Central memory CD8-positive, alpha-beta T cell (primary cell): Measurements from ENCODE around the gene PPFIA2.

Experiments used
- ATAC-seq: fragments of 150-1000 bp; cut with Tn5 transposase; replicated peaks from 2 replicates; pipeline ENCODE4 v1.10.0; 2022; ENCODE audit warnings: mild to moderate bottlenecking, moderate FRiP score, moderate number of reproducible peaks; ENCODE audit not compliant: poor library complexity, severe bottlenecking; ENCODE audit errors: extremely low read depth
- DNase-seq, 2 donors: peaks; one replicate each; pipeline ENCODE4 v3.0.0; 2021; ENCODE audit warnings: low spot score in 2 of 2
- H3K27ac Mint-ChIP-seq: one replicate; pipeline ENCODE4 v1.8.0; 2022; ENCODE audit warnings: low read depth, mild to moderate bottlenecking, moderate library complexity, mixed read lengths
- H3K27me3 Mint-ChIP-seq: one replicate; pipeline ENCODE4 v1.8.0; 2022; ENCODE audit warnings: mixed read lengths
- H3K36me3 Mint-ChIP-seq: one replicate; pipeline ENCODE4 v1.8.0; 2022; ENCODE audit warnings: mild to moderate bottlenecking, moderate library complexity, mixed read lengths; ENCODE audit not compliant: insufficient read depth
- H3K4me1 Mint-ChIP-seq: one replicate; pipeline ENCODE4 v1.8.0; 2022; ENCODE audit warnings: mixed read lengths
- H3K4me3 Mint-ChIP-seq: one replicate; pipeline ENCODE4 v1.8.0; 2022; ENCODE audit warnings: mild to moderate bottlenecking, moderate library complexity, mixed read lengths
- H3K9me3 Mint-ChIP-seq: one replicate; pipeline ENCODE4 v1.8.0; 2022; ENCODE audit warnings: mixed read lengths

The PPFIA2 gene

GRCh38 chr12:81389550-81390099, 369.5 kb downstream of the PPFIA2 start:
- H3K36me3 Mint-ChIP-seq: no peaks in the 10 kb centered on the region
- H3K4me3 Mint-ChIP-seq: no peak overlapping the region
- peaks cover 21% of the 10 kb centered on the region for H3K9me3 Mint-ChIP-seq
- H3K27ac Mint-ChIP-seq: no peak overlapping the region
- DNase-seq: no peak
- no peaks in the 10 kb centered on the region for H3K27me3 Mint-ChIP-seq
- ATAC-seq: no peak
- no peaks in the 10 kb centered on the region for H3K4me1 Mint-ChIP-seq

- H3K27me3 Mint-ChIP-seq: no peaks in the 10 kb centered on the region
- no peak overlapping the region for H3K4me3 Mint-ChIP-seq
- H3K27ac Mint-ChIP-seq: no peak overlapping the region
- ATAC-seq: no peak
- DNase-seq: no peak
- H3K36me3 Mint-ChIP-seq: no peaks in the 10 kb centered on the region
- peaks cover 16% of the 10 kb centered on the region for H3K9me3 Mint-ChIP-seq
- H3K4me1 Mint-ChIP-seq: no peaks in the 10 kb centered on the region
These were observed 373.0 kb downstream of the PPFIA2 start for GRCh38 chr12:81386101-81386500.

GRCh38 chr12:81381951-81382350, 377.2 kb downstream of the PPFIA2 start:
- Mint-ChIP-seq H3K9me3 (peaks cover 5% of the 10 kb centered on the region), H3K27ac (no peak overlapping the region), H3K36me3 (no peaks in the 10 kb centered on the region), H3K4me3 (no peak overlapping the region), H3K4me1 (no peaks in the 10 kb centered on the region), H3K27me3 (no peaks in the 10 kb centered on the region)
- ATAC-seq (no peak), DNase-seq (no peak)

- no peaks in the 10 kb centered on the region for H3K4me1 Mint-ChIP-seq
These were observed 380.4 kb downstream of the PPFIA2 start for GRCh38 chr12:81378601-81379285.

GRCh38 chr12:81377771-81378170, 381.4 kb downstream of the PPFIA2 start:
- no peak overlapping the region for H3K4me3 Mint-ChIP-seq
- no peaks in the 10 kb centered on the region for H3K36me3 Mint-ChIP-seq
- H3K27ac Mint-ChIP-seq: no peak overlapping the region
- H3K27me3 Mint-ChIP-seq: no peaks in the 10 kb centered on the region
- DNase-seq: no peak
- no peak for ATAC-seq
- H3K4me1 Mint-ChIP-seq: no peaks in the 10 kb centered on the region
- no peaks in the 10 kb centered on the region for H3K9me3 Mint-ChIP-seq

More at GRCh38 chr12:81378601-81379285, 380.4 kb downstream of the PPFIA2 start:
- H3K9me3 Mint-ChIP-seq: no peaks in the 10 kb centered on the region
- ATAC-seq (no peak), DNase-seq (no peak)
- H3K27me3 Mint-ChIP-seq: no peaks in the 10 kb centered on the region
- no peaks in the 10 kb centered on the region for H3K36me3 Mint-ChIP-seq
- H3K27ac Mint-ChIP-seq: no peak overlapping the region
- no peak overlapping the region for H3K4me3 Mint-ChIP-seq

- Mint-ChIP-seq H3K27me3 (no peaks in the 10 kb centered on the region), H3K4me1 (no peaks in the 10 kb centered on the region), H3K4me3 (no peak overlapping the region), H3K9me3 (no peaks in the 10 kb centered on the region), H3K27ac (no peak overlapping the region), H3K36me3 (no peaks in the 10 kb centered on the region)
- DNase-seq (no peak), ATAC-seq (no peak)
These were observed 383.2 kb downstream of the PPFIA2 start for GRCh38 chr12:81375969-81376368.

- Mint-ChIP-seq H3K36me3 (no peaks in the 10 kb centered on the region), H3K9me3 (peaks cover 15% of the 10 kb centered on the region), H3K4me3 (no peak overlapping the region), H3K27me3 (no peaks in the 10 kb centered on the region), H3K27ac (no peak overlapping the region), H3K4me1 (no peaks in the 10 kb centered on the region)
- no peak for ATAC-seq
- no peak for DNase-seq
These were observed 388.7 kb downstream of the PPFIA2 start for GRCh38 chr12:81370456-81370855.

- H3K27ac Mint-ChIP-seq: no peak overlapping the region
- no peak for DNase-seq
- no peak for ATAC-seq
- no peaks in the 10 kb centered on the region for H3K36me3 Mint-ChIP-seq
- H3K27me3 Mint-ChIP-seq: no peaks in the 10 kb centered on the region
- no peaks in the 10 kb centered on the region for H3K4me1 Mint-ChIP-seq
- peaks cover 15% of the 10 kb centered on the region for H3K9me3 Mint-ChIP-seq
- no peak overlapping the region for H3K4me3 Mint-ChIP-seq
These were observed 390.0 kb downstream of the PPFIA2 start for GRCh38 chr12:81369175-81369574.

GRCh38 chr12:81365284-81365683, 393.9 kb downstream of the PPFIA2 start:
- Mint-ChIP-seq H3K27me3 (no peaks in the 10 kb centered on the region), H3K4me3 (no peak overlapping the region)
- ATAC-seq: no peak

GRCh38 chr12:81360916-81361315, 398.2 kb downstream of the PPFIA2 start:
- no peaks in the 10 kb centered on the region for H3K4me1 Mint-ChIP-seq
- H3K4me3 Mint-ChIP-seq: no peak overlapping the region
- H3K9me3 Mint-ChIP-seq: peaks cover 11% of the 10 kb centered on the region

More at GRCh38 chr12:81365284-81365683, 393.9 kb downstream of the PPFIA2 start:
- Mint-ChIP-seq H3K9me3 (peaks cover 17% of the 10 kb centered on the region), H3K36me3 (no peaks in the 10 kb centered on the region), H3K27ac (no peak overlapping the region), H3K4me1 (no peaks in the 10 kb centered on the region)
- DNase-seq: no peak

GRCh38 chr12:81359736-81360135, 399.4 kb downstream of the PPFIA2 start:
- ATAC-seq (no peak), DNase-seq (no peak)
- Mint-ChIP-seq H3K27ac (no peak overlapping the region), H3K9me3 (peaks cover 9% of the 10 kb centered on the region), H3K27me3 (no peaks in the 10 kb centered on the region), H3K4me3 (no peak overlapping the region), H3K4me1 (no peaks in the 10 kb centered on the region), H3K36me3 (no peaks in the 10 kb centered on the region)

More at GRCh38 chr12:81360916-81361315, 398.2 kb downstream of the PPFIA2 start:
- H3K36me3 Mint-ChIP-seq: no peaks in the 10 kb centered on the region
- ATAC-seq (no peak), DNase-seq (no peak)
- no peak overlapping the region for H3K27ac Mint-ChIP-seq
- no peaks in the 10 kb centered on the region for H3K27me3 Mint-ChIP-seq

- Mint-ChIP-seq H3K36me3 (no peaks in the 10 kb centered on the region), H3K9me3 (peaks cover 6% of the 10 kb centered on the region), H3K27me3 (no peaks in the 10 kb centered on the region), H3K4me1 (no peaks in the 10 kb centered on the region), H3K4me3 (no peak overlapping the region), H3K27ac (no peak overlapping the region)
- ATAC-seq: no peak
- DNase-seq: no peak
These were observed 404.7 kb downstream of the PPFIA2 start for GRCh38 chr12:81354327-81354932.

- peaks cover 6% of the 10 kb centered on the region for H3K9me3 Mint-ChIP-seq
- H3K27me3 Mint-ChIP-seq: no peaks in the 10 kb centered on the region
- H3K4me1 Mint-ChIP-seq: no peaks in the 10 kb centered on the region
- DNase-seq (no peak), ATAC-seq (no peak)
- H3K27ac Mint-ChIP-seq: no peak overlapping the region
- no peak overlapping the region for H3K4me3 Mint-ChIP-seq
- H3K36me3 Mint-ChIP-seq: no peaks in the 10 kb centered on the region
These were observed 408.8 kb downstream of the PPFIA2 start for GRCh38 chr12:81350309-81350708.
